ENCODE results near the gene RAB23.

The RAB23 gene

DNA sequence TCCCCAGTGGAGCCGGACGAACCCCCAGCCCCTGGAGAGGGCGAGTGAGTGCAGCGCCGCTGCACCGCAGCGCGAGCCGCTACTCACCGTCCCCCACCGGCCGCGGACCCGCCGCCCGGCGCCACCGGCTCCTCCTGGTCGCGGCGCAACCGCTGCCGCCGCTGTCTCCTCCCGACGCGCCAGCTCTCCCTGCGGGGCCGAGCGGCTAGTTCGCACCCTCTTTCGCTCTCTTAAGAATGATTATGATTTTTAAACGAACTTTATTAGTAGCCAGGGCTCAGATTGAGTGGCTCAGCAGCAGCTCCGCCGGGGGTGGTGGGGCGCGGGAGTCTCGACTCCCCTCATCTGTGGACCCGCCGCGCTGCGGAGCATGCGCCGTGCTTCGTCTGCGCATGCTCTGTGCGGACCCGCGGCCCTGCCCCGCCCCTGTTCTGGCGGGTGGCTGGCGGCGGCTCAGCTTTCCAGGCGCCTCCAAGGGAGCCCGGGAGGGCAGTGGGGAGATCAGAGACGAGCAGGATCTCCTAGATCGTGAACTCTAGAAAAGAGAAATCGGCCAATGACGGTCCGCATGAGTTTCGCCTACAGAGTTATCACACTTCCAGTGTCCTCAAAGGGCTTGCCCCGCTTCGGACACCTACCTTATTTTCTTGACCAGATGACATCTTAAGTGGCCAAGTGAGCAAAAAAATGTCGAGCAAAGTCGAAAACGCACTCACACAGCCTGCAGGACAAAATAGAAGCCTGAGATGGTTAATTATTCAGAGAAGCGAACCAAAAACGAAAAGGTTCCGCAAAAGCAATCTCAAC lies at the start of gene RAB23:
TSS of gene RAB23 (minus strand) at position 372 of the 807 bp plus-strand sequence. CDS start 11,927 bp downstream, outside the sequence.
- H3K4me3 ChIP-seq (ENCODE audit: low read depth, low read length), result peak within 1 kb of the TSS; percentile 85
- TF ChIP-seq, protein P1, sequence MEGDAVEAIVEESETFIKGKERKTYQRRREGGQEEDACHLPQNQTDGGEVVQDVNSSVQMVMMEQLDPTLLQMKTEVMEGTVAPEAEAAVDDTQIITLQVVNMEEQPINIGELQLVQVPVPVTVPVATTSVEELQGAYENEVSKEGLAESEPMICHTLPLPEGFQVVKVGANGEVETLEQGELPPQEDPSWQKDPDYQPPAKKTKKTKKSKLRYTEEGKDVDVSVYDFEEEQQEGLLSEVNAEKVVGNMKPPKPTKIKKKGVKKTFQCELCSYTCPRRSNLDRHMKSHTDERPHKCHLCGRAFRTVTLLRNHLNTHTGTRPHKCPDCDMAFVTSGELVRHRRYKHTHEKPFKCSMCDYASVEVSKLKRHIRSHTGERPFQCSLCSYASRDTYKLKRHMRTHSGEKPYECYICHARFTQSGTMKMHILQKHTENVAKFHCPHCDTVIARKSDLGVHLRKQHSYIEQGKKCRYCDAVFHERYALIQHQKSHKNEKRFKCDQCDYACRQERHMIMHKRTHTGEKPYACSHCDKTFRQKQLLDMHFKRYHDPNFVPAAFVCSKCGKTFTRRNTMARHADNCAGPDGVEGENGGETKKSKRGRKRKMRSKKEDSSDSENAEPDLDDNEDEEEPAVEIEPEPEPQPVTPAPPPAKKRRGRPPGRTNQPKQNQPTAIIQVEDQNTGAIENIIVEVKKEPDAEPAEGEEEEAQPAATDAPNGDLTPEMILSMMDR (IDR thresholded peaks at IDR 0.05; ENCODE audit: low read depth, low read length, missing control alignments), result no peak
- in situ Hi-C loops (cut with HindIII; ENCODE audit: low sequenced_read_pairs), result no loop called here
- peak; percentile 49 for DNase-seq (ENCODE audit: low read depth)

DNA sequence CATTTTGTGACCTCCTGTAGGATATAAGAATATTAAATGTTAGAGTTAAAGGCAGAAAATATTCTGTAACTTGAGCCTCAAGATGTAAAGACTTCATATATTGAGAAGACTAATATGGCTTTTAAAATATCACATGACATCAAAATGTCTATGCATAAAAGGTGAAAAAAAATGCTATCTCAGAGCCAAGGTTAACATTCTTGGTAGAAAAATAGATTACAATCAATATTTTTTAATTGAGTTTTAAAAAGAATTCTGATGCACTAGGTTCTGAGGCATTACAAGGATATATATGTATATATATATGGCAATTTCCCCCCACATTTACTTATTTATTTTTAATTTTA lies 46.2 kb upstream of the RAB23 start:
- H3K4me3 ChIP-seq (ENCODE audit: low read depth, low read length), result no peak overlapping the region
- in situ Hi-C loops (cut with HindIII; ENCODE audit: low sequenced_read_pairs), result loop anchor here (5.0 kb wide), 1 partner anchor 49 kb away; the partner anchor contains the start of gene PRIM2
- no peak for DNase-seq (ENCODE audit: low read depth)
- TF ChIP-seq, protein P1 (IDR thresholded peaks at IDR 0.05; ENCODE audit: low read depth, low read length, missing control alignments), result no peak

DNA sequence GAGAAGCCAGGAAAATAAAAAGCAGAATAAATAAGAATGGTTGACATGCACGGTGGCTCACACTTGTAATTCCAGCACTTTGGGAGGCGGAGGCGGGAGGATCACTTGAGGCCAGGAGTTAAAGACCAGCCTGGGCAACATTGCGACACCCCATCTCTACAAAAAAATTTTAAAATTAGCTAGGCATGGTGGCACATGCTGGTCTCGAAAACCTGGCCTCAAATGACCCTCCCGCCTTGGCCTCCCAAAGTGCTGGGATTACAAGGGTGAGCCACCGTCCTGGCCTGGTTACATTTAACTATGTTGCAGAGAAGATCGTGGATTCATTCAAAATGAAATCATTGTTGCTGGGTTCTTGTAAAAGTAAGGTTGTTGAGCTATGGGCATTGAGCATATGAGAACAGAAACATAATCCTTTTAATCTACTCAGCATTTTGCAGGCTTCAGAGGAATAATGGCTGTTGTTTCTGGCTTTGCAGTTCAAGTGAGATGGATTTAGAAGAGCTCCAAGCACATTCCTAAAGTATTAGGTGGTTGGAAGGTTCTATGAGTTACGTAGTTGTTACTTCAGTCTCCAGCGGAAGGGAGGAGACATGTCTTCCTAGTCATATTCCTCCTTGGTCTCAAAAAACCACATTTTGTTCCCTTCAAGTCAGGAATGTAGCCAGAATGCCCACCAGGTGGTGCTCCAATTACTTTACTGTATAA lies 45.6 kb upstream of the RAB23 start:
- TF ChIP-seq, protein P1 (IDR thresholded peaks at IDR 0.05; ENCODE audit: low read depth, low read length, missing control alignments), result peak; percentile 57
- in situ Hi-C loops (cut with HindIII; ENCODE audit: low sequenced_read_pairs), result loop anchor here (5.0 kb wide), 1 partner anchor 50 kb away; the partner anchor contains the start of gene PRIM2
- DNase-seq (ENCODE audit: low read depth), result peak; percentile 99
- no peak overlapping the region for H3K4me3 ChIP-seq (ENCODE audit: low read depth, low read length)

DNA sequence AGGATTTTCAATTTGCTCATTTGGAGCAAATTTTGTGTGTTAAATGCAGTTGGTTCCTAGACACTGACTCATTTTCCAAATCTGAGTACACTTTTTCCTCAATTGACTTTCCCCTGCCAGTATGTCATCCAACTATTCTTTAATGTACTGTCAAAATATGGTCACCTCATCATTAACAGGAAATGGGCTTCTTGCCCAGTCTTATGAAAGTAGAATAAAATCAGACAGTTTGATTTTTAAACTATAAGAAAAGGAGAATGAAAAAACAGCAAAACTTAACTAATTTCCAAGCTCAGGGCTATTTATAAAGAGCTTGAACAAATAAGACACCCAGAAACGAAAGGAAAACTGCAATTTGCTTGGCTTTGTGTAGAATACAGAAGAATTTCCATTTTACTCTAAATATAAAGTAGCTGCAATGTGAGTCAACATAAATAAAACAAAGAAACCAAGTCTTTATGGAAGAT lies 43.7 kb upstream of the RAB23 start:
- H3K4me3 ChIP-seq (ENCODE audit: low read depth, low read length), result no peak overlapping the region
- DNase-seq (ENCODE audit: low read depth), result peak; percentile 13
- in situ Hi-C loops (cut with HindIII; ENCODE audit: low sequenced_read_pairs), result loop anchor here (5.0 kb wide), 1 partner anchor 52 kb away; the partner anchor contains the start of gene PRIM2
- TF ChIP-seq, protein P1 (IDR thresholded peaks at IDR 0.05; ENCODE audit: low read depth, low read length, missing control alignments), result no peak

DNA sequence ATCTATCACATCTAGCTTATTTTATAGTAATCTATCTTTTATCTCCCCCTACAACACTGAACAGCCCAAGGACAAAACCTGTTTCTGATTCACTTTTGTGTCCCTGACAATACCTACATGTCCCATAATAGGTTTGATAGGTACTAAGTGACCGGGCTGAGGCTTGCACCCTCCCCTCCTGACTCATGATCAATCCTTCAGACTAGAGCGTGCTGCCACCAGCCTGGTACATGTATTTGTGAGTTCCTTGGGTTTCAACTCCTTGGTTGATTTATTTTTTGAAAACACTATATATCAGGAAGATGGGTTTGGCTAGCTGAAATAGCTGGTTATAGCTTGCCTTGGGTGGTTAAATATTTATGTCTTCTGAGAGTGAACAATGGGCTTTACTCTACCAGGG lies 41.6 kb upstream of the RAB23 start:
- no peak for DNase-seq (ENCODE audit: low read depth)
- in situ Hi-C loops (cut with HindIII; ENCODE audit: low sequenced_read_pairs), result no loop called here
- TF ChIP-seq, protein P1 (IDR thresholded peaks at IDR 0.05; ENCODE audit: low read depth, low read length, missing control alignments), result no peak
- no peak overlapping the region for H3K4me3 ChIP-seq (ENCODE audit: low read depth, low read length)

DNA sequence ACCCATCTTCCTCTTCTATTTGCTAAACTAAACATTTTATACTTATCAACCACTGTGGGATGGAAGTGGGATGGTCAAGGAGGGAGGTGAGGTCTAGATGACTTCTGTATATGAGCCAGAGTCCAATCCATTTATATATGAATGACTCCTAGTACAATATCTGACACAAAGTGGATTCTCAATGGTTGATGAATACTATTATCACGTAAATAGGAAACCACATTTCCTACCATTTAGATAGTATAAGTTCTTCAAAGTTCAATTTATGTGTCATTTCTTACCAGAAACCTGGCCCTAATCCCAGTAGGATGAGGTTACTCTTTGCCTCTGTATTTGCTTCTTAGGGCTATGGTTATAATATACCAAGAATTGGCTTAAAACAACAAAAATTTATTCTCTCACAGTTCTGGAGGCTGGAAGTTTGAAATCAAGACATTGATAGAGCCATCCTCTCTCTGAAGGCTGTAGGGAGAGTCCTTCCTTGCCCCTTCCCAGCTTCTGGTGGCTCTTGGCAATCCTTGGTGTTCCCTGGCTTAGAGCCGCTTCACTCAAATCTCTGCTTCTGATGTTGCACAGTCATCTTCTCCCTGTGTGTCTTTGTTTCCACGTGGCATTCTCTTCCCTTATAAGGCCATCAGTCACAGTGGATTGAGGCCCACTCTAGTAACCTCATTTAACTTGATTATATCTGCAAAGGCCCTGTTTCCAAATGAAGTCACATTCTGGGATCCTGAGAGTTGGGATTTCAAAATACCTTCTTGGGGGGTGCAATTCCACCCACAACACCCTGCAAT lies 41.0 kb upstream of the RAB23 start:
- in situ Hi-C loops (cut with HindIII; ENCODE audit: low sequenced_read_pairs), result no loop called here

More for the DNA sequence above, 41.0 kb upstream of the RAB23 start:
- TF ChIP-seq, protein P1 (IDR thresholded peaks at IDR 0.05; ENCODE audit: low read depth, low read length, missing control alignments), result no peak
- no peak overlapping the region for H3K4me3 ChIP-seq (ENCODE audit: low read depth, low read length)
- peak; percentile 93 for DNase-seq (ENCODE audit: low read depth)
